Measurements from ENCODE around the gene MAP2K1.
"Not testable (repeated sequence)": the region's sequence is repeated elsewhere in the genome, so short reads cannot be mapped to it uniquely, and the experiment has no call there.

The MAP2K1 gene

DNA sequence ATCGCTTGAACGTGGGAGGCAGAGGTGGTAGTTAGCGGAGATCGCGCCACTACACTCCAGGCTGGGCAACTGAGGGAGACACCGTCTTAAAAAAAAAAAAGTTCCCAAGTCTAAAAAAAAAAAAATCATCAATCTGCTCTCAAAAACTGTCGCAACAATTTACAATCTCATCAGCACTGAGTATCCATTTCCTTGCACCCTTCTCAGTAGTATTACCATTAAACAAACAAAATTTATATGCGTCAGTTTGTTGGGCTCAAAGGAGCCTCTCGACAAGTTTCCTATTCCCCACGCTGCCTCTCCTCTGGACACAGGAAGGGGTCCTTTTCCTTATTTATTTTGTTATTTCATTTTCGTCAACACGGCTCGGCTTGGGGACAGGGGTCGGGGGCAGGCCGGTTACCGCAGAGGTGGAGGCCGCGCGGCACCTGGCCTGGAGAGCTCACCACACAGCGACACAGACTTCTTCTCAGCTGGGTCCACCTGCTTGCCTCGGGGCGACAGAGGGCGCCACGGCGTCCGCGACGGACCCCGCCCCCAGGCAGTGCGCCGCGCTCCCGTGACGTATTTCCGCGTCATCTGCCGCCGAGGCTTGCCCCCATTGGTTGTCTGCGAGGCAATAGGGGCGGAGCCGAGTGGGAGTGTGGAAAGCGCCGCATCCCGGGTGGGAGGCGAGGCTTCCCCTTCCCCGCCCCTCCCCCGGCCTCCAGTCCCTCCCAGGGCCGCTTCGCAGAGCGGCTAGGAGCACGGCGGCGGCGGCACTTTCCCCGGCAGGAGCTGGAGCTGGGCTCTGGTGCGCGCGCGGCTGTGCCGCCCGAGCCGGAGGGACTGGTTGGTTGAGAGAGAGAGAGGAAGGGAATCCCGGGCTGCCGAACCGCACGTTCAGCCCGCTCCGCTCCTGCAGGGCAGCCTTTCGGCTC lies at the start of gene MAP2K1 (continued):
- TF ChIP-seq, protein P1, sequence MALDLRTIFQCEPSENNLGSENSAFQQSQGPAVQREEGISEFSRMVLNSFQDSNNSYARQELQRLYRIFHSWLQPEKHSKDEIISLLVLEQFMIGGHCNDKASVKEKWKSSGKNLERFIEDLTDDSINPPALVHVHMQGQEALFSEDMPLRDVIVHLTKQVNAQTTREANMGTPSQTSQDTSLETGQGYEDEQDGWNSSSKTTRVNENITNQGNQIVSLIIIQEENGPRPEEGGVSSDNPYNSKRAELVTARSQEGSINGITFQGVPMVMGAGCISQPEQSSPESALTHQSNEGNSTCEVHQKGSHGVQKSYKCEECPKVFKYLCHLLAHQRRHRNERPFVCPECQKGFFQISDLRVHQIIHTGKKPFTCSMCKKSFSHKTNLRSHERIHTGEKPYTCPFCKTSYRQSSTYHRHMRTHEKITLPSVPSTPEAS (tag by site-specific recombination; IDR thresholded peaks at IDR 0.05): peak; percentile 27; the same call in 1 of the 2 replicates
- TF ChIP-seq ZNF391 (tag by site-specific recombination; IDR thresholded peaks at IDR 0.05; ENCODE audit: borderline replicate concordance, low read depth): peak; percentile 66; the same call in 1 of the 2 replicates
- TF ChIP-seq, protein P2, sequence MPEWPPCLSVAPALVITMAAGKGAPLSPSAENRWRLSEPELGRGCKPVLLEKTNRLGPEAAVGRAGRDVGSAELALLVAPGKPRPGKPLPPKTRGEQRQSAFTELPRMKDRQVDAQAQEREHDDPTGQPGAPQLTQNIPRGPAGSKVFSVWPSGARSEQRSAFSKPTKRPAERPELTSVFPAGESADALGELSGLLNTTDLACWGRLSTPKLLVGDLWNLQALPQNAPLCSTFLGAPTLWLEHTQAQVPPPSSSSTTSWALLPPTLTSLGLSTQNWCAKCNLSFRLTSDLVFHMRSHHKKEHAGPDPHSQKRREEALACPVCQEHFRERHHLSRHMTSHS (tag by site-specific recombination; IDR thresholded peaks at IDR 0.05): no peak
- peak; percentile 72; the same call in 1 of the 2 replicates for TF ChIP-seq ZNF24 (tag by site-specific recombination; IDR thresholded peaks at IDR 0.05)
- TF ChIP-seq, protein P3, sequence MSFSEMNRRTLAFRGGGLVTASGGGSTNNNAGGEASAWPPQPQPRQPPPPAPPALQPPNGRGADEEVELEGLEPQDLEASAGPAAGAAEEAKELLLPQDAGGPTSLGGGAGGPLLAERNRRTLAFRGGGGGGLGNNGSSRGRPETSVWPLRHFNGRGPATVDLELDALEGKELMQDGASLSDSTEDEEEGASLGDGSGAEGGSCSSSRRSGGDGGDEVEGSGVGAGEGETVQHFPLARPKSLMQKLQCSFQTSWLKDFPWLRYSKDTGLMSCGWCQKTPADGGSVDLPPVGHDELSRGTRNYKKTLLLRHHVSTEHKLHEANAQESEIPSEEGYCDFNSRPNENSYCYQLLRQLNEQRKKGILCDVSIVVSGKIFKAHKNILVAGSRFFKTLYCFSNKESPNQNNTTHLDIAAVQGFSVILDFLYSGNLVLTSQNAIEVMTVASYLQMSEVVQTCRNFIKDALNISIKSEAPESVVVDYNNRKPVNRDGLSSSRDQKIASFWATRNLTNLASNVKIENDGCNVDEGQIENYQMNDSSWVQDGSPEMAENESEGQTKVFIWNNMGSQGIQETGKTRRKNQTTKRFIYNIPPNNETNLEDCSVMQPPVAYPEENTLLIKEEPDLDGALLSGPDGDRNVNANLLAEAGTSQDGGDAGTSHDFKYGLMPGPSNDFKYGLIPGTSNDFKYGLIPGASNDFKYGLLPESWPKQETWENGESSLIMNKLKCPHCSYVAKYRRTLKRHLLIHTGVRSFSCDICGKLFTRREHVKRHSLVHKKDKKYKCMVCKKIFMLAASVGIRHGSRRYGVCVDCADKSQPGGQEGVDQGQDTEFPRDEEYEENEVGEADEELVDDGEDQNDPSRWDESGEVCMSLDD (tag by site-specific recombination; IDR thresholded peaks at IDR 0.05): peak; percentile 52; the same call in 1 of the 2 replicates
- peak; percentile 80 for TF ChIP-seq ZNF2 (tag by site-specific recombination; IDR thresholded peaks at IDR 0.05)
- peak; percentile 62; the same call in 1 of the 2 replicates for TF ChIP-seq ZNF10 (tag by site-specific recombination; IDR thresholded peaks at IDR 0.05)
- no peak for TF ChIP-seq ZNF239 (tag by site-specific recombination; IDR thresholded peaks at IDR 0.05)
- TF ChIP-seq PBX3 (CRISPR knock-in tag; IDR thresholded peaks at IDR 0.05): peak; percentile 91; the same call in 1 of the 2 replicates
- TF ChIP-seq, protein P4, sequence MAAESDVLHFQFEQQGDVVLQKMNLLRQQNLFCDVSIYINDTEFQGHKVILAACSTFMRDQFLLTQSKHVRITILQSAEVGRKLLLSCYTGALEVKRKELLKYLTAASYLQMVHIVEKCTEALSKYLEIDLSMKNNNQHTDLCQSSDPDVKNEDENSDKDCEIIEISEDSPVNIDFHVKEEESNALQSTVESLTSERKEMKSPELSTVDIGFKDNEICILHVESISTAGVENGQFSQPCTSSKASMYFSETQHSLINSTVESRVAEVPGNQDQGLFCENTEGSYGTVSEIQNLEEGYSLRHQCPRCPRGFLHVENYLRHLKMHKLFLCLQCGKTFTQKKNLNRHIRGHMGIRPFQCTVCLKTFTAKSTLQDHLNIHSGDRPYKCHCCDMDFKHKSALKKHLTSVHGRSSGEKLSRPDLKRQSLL (tag by site-specific recombination; IDR thresholded peaks at IDR 0.05): no peak
- no peak for TF ChIP-seq ZNF433 (tag by site-specific recombination; IDR thresholded peaks at IDR 0.05; ENCODE audit: low read depth)
- no peak for TF ChIP-seq ZNF266 (tag by site-specific recombination; IDR thresholded peaks at IDR 0.05; ENCODE audit: low read depth)
- TF ChIP-seq ZNF660 (tag by site-specific recombination; IDR thresholded peaks at IDR 0.05): peak; percentile 96
- TF ChIP-seq ZNF37A (tag by site-specific recombination; IDR thresholded peaks at IDR 0.05): no peak
- no peak for TF ChIP-seq ZNF707 (tag by site-specific recombination; IDR thresholded peaks at IDR 0.05)

DNA sequence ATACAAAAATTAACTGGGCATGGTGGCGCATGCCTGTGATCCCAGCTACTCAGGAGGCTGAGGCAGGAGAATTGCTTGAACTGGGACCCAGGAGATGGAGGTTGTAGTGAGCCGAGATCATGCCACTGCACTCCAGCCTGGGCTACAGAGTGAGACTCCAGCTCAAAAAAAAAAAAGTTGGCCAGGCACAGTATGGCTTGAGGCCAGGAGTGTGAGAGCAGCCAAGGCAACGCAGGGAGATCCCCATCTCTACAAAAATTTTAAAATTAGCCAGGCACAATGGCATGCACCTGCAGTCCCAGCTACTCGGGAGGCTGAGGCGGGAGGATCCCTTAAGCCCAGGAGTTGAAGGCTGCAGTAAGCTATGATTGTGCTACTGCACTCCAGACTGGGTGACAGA lies 38.2 kb upstream of the MAP2K1 start:
- peaks cover 79 to 99% of the 10 kb centered on the region in 2 experiments for H3K36me3 ChIP-seq (ENCODE audit: control insufficient read depth in 2 of 2, insufficient read depth in 1 of 2, low read length in 2 of 2)
- CTCF ChIA-PET; H3K4me1 ChIP-seq (ENCODE audit: control insufficient read depth, insufficient read depth, low read length); H3K9me3 ChIP-seq (ENCODE audit: control insufficient read depth, insufficient read depth, low read depth, low read length); H3K4me3 ChIP-seq (ENCODE audit: low read depth, low read length); H3K27ac ChIP-seq (ENCODE audit: extremely low read depth, low read depth, low read length): not testable (repeated sequence)
- POLR2A ChIA-PET: interaction anchor here (0.7 kb wide), 1 partner anchor 8 kb away, joined by 5 read pairs; the partner anchor contains the start of gene TIPIN
- peak; percentile 76; the same call in 1 of the 2 replicates for TF ChIP-seq ZNF362 (tag by site-specific recombination; IDR thresholded peaks at IDR 0.05)
